NCI-H226 (cell line): Measurements from ENCODE around the gene ZNF662.
A peak's percentile ranks its signal among the peaks of the same experiment; 100 is the strongest.

Experiments used
- DNase-seq: peaks from one replicate; pipeline ENCODE4 v3.0.0-alpha.2; 2015

Gene ZNF662

DNA sequence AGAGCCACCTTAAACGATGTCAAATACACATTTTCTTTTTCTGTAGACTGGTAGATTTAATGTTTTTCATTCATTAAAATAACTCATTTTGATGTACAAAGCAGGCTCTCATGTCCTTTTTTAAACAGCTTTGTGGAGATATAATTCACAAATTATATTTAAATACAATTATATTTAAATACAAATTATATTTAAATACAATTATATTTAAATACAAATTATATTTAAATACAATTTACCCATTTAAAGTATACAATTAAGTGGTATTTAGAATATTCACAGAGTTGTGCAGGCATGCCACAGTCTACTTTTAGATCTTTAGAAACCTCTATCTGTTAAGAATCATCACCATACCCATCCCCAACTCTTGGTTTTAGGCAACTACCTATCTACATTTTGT is 36.8 kb downstream of the ZNF662 start:
- DNase-seq = no peak

DNA sequence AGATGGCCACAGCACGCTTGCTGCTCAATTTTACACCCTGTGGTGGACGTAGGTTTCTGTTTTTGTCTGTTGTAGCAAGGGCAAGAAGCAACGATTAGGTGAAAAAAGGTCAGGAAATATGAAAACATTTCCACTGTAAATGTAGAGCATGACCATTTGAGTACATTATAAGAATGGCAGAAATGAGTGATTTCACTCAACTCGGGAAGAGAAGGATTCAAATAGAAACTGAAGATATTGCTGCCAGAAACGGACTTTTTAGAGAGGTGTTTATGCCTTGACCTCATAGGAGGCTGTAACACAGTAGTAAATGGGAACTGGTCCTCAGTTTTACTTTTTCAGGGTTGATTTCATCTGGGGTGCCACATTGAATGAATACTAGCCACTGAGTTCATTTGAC is 40.1 kb downstream of the ZNF662 start:
- no peak for DNase-seq

DNA sequence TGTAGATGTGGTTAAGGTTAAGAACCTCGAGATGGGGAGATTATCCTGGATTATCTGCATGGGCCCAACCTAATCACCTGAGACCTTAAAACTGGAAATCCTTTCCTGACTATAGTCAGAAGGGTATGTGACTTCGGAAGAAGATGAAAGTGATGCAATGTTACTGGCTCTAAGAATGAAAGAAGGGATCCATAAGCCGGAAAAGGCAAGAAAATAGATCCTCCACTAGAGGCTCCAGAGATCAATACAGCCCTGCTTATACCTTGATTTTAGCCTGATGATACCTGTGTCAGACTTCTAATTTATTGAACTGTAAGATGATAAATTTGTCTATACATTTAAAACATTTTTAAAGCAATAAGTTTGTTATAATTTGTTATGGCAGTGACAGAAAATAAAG is 51.6 kb downstream of the ZNF662 start:
- no peak for DNase-seq

DNA sequence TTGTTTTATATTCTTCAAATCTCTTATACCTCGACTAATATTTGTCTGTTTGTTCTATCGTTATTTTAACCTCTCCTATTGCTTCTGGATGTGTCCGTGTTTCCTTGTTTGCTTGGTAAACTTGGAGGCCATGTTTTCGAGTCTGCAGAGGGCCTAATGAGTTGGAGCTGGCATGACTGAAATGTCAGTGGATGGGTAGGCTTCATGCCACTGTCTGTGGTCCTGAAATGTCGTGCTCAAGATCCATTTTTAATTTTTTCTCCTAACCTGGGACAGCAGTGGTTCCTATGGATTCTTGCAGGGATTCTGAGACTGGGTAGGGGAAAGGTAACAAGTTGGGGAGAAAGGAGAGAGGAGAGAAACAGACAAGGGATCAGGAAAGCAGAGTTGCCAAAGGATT is 54.3 kb downstream of the ZNF662 start:
- DNase-seq = no peak

DNA sequence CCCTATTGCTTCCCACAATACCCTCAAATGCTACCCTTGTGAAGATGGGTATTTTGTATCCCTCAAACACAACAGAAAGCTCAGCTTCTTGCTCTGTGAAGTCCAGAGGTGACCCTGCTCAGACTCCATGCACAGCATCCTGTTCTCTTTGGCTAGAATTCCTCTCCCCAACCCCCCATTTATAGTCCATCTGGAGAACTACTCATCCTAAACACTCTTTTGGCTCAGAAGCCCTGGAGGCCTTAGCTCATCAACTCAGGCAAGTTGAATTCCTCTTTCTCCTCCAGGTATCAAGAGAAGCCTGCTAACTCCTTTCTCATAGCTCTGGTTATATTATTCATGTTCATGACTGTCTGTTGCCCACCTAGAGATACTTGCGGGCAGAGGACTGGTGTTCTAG is 54.8 kb downstream of the ZNF662 start:
- no peak for DNase-seq

DNA sequence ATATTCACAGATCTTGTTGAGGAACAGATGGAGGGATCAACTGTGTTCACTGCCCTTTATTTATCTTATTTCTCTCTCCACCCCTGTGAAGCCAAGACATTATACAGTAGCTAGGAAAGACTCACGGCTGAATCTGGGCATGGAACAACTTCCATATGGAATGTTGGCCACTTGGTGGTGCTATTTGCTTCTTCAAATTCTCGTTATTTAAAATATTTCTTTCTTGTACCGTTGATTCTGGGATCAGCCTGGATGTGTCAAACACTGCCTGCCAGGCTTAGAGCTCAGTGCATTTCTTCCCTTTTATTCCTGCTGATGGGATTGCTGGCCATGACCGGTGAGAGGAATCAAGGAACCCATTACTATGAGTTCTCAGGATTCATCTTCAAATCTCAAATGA is 55.7 kb downstream of the ZNF662 start:
- DNase-seq = peak; percentile 9

DNA sequence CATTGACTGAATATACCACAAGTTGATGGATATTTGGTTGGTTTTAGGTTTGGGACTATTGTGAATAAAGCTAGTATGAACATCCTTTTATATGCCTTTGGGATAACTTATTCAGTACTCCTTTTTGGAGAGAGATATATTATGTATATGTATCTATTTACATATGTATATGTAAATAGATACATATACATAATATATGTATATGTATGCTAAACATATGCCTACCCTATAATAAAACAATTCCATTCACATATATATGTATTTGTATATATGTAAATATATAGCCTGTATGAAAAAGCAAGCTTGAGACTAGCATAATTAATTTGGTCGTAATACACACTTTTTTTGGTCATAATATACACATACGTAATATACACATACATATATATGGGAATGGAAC is 57.3 kb downstream of the ZNF662 start:
- DNase-seq = no peak

DNA sequence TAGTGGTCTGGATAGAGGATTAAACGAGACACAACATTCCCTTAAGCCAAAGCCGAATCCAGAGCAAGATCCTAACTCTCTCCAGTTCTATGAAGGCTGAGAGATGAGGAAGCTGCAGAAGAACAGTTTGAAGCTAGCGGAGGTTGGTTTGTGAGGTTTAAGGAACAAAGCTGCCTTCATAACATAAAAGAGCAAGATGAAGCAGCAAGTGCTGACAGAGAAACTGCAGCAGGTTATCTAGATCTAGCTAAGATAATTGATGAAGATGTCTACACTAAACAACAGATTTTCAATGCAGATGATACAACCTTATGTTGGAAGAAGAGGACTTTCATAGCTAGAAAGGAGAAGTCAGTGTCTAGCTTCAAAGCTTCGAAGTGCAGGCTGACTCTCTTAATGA is 58.3 kb downstream of the ZNF662 start:
- DNase-seq = no peak
